Mucosa of rectum (tissue), 2 donors: ENCODE measurements around the gene C16orf54.
"Not testable (repeated sequence)": the region's sequence is repeated elsewhere in the genome, so short reads cannot be mapped to it uniquely, and the experiment has no call there.

ENCODE experiments used
- H3K27ac ChIP-seq, 2 donors: one replicate each; pipeline ENCODE4 v1.7.0; 2013; ENCODE audit warnings: inconsistent platforms in 2 of 2, low read depth in 2 of 2, low read length in 2 of 2
- H3K27me3 ChIP-seq, 2 donors: one replicate each; pipeline ENCODE4 v1.7.0; 2013; ENCODE audit warnings: low read length in 2 of 2; ENCODE audit not compliant: control insufficient read depth in 2 of 2, insufficient read depth in 2 of 2
- H3K36me3 ChIP-seq, 2 donors: one replicate each; pipeline ENCODE4 v1.7.0; 2013; ENCODE audit warnings: low read length in 2 of 2; ENCODE audit not compliant: control insufficient read depth in 2 of 2, insufficient read depth in 2 of 2
- H3K4me1 ChIP-seq, 2 donors: one replicate each; pipeline ENCODE4 v1.7.0; 2013; ENCODE audit warnings: low read length in 2 of 2, mild to moderate bottlenecking in 1 of 2; ENCODE audit not compliant: control insufficient read depth in 2 of 2, insufficient read depth in 2 of 2
- H3K4me3 ChIP-seq, 2 donors: one replicate each; pipeline ENCODE4 v1.7.0; 2013; ENCODE audit warnings: low read length in 2 of 2
- H3K9ac ChIP-seq, 2 donors: one replicate each; pipeline ENCODE4 v1.7.0; 2013; ENCODE audit warnings: low read length in 2 of 2, low read depth in 1 of 2, mild to moderate bottlenecking in 1 of 2
- H3K9me3 ChIP-seq, 2 donors: one replicate each; pipeline ENCODE4 v1.7.0; 2013; ENCODE audit warnings: low read length in 2 of 2; ENCODE audit not compliant: control insufficient read depth in 2 of 2
- donor health status: healthy.
- donor health status: Normal muscosa, but diverticular disease.

C16orf54 gene

GRCh38 chr16:29698042-29698441 lies 47.7 kb downstream of the C16orf54 start:
- Histone ChIP-seq H3K27ac (no peak overlapping the region), H3K36me3 (peaks cover 0 to 7% of the 10 kb centered on the region in 2 donors), H3K4me1 (peaks cover 2 to 7% of the 10 kb centered on the region in 2 donors), H3K27me3 (no peaks in the 10 kb centered on the region), H3K9ac (no peak overlapping the region), H3K4me3 (no peak overlapping the region), H3K9me3 (no peaks in the 10 kb centered on the region)

- H3K9ac ChIP-seq = no peak overlapping the region
- no peaks in the 10 kb centered on the region for H3K27me3 ChIP-seq
- H3K36me3 ChIP-seq = peaks cover 0 to 7% of the 10 kb centered on the region in 2 donors
- H3K4me1 ChIP-seq = peaks cover 2 to 5% of the 10 kb centered on the region in 2 donors
- no peak overlapping the region for H3K27ac ChIP-seq
- H3K4me3 ChIP-seq = no peak overlapping the region
- no peaks in the 10 kb centered on the region for H3K9me3 ChIP-seq
These were observed 48.4 kb downstream of the C16orf54 start for GRCh38 chr16:29697391-29697790.

GRCh38 chr16:29696881-29697331 lies 48.9 kb downstream of the C16orf54 start:
- Histone ChIP-seq H3K36me3 (peaks cover 0 to 7% of the 10 kb centered on the region in 2 donors), H3K27me3 (no peaks in the 10 kb centered on the region), H3K4me1 (peaks cover 2 to 5% of the 10 kb centered on the region in 2 donors), H3K9ac (no peak overlapping the region), H3K4me3 (no peak overlapping the region), H3K9me3 (no peaks in the 10 kb centered on the region), H3K27ac (no peak overlapping the region)

- not testable (repeated sequence) for H3K27me3 ChIP-seq
These were observed 50.1 kb downstream of the C16orf54 start for GRCh38 chr16:29695675-29696074.

GRCh38 chr16:29694384-29695195 lies 51.2 kb downstream of the C16orf54 start:
- Histone ChIP-seq H3K36me3 (peaks cover 0 to 7% of the 10 kb centered on the region in 2 donors), H3K9ac (no peak overlapping the region), H3K4me1 (peaks cover 0 to 5% of the 10 kb centered on the region in 2 donors), H3K4me3 (no peak overlapping the region), H3K27ac (no peak overlapping the region), H3K27me3 (no peaks in the 10 kb centered on the region), H3K9me3 (no peaks in the 10 kb centered on the region)

More at GRCh38 chr16:29695675-29696074, 50.1 kb downstream of the C16orf54 start:
- H3K9ac ChIP-seq, H3K4me3 ChIP-seq, H3K4me1 ChIP-seq, H3K36me3 ChIP-seq, H3K27ac ChIP-seq, H3K9me3 ChIP-seq: not testable (repeated sequence)

- not testable (repeated sequence) for H3K4me3 ChIP-seq, H3K9ac ChIP-seq, H3K27me3 ChIP-seq, H3K9me3 ChIP-seq, H3K4me1 ChIP-seq, H3K27ac ChIP-seq, H3K36me3 ChIP-seq
These were observed 53.2 kb downstream of the C16orf54 start for GRCh38 chr16:29692606-29693005.
